HG03378 (cell line): ENCODE results near the gene NAA25.
"Not testable (repeated sequence)": the region's sequence is repeated elsewhere in the genome, so short reads cannot be mapped to it uniquely, and the experiment has no call there.

ENCODE experiments used
- ATAC-seq: cut with Tn5 transposase; IDR thresholded peaks from one replicate; pipeline ENCODE4 v1.9.1; 2021; ENCODE audit warnings: mild to moderate bottlenecking, moderate library complexity; ENCODE audit not compliant: unreplicated experiment

Gene NAA25

DNA sequence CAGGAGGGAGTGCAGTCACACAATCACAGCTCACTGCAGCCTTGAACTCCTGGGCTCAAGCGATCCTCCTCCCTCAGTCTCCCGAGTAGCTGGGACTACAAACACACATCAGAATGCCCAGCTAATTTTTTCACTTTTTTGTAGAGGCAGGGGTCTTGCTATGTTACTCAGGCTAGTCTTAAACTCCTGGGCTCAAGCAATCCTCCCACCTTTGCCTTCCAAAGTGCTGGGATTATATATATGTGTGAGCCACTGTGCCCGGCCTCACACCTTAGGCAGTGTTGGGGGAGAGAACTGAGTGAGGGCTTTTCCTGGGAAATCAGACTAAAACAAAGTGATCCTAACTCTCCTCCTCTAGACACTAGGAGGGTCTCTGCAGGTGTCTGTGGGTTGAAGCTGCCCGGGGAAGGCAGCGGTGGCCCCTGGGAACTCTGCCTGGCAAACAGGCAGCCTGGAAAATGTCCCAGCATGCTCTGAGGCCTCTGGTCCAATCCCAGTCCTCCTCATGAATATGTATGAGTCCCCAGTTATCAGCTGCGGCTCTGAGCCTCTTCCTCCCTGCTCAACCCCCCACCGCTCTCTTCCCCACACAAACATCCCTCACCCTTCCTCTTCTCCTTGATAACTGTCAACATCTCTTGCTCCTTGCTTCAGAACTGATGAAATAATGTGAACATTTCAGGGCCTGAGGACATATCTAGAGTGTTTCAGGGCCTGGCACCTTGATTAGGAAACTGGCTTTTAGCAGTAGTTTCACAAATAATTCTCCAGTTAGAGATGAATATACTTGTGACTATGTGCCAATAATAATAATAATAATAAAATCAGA is 7.9 kb upstream of the NAA25 start:
- no peak for ATAC-seq

DNA sequence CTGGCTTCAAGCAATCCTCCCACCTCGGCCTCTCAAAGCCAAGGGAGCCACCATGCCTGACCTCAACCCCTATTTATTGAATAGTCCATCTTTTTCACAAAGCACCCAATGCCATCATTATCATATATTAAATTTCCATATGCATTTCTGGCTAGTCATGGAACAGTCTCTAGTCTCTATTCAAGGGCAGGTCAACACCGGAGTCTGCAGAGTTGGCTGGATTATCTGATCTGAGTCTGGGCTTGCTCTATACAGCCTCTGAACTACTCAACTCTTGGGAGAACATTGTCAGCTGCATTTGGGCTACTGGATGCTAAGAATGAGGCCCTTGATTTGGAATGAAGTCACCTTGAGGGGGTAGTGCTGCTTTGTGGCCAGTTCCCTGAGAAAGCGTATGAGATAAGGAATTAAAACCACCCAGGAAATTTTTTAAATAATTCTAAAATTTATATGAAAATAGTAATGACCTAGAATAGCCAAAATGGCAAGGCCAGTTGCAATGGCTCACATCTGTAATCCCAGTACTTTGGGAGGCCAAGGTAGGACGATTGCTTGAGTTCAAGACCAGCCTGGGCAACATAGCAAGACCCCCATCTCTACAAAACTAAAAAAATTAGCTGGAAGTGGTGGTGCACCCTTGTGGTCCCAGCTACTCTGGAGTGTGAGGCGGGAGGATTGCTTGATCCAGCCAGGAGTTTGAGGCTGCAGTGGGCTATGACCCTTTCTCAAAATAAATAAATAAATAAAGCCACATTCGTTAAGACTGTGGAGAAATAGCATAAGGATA is 6.9 kb upstream of the NAA25 start:
- ATAC-seq: no peak

DNA sequence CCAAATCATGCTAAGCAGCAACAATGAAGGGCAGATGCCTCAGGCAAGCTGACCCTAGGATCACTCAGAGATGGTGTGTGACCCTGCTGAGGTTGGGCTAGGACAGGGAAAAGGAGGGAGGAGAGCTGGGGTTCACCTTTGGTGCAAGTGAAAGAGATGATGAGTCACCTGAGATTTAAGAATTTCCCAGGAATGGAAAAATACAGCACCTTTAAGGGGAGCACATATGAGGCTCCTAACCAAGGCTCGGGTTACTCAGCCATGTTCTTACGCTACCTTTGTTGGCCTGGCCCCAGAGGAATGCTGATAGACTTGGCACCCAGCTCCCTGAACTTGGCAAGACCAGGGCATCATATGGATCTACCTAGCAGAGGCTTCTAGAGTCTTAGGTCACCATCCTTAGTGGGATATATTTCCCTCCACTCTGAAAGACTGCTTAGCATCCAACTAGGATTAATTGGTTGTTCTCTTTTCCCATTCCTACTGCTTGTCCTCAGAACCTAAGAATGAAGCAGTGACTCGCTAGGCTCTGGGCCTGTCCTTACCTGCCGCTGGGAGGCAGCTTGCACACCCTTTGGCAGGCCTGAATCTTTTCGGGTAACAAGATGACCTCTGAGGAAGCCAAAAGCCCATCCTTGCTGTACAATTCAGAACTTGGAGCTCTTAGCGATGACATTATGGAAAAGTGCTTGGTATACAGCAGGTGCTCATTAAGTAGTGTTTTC is 4.0 kb upstream of the NAA25 start:
- ATAC-seq: no peak

DNA sequence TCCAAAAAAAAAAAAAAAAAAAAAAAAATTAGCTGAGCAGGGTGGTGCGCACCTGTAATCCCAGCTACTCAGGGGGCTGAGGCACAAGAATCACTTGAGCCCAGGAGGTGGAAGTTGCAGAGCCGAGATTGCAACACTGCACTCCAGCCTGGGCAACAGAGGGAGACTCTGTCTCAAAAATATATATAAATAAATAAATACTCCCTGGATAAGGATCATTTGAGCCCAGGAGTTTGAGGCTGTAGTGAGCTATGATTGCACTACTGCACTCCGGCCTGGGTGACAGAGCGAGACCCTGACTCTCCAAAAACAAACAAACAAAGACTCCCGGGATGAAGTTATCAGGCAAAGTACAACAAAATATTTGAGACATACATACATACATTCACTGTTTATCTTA is 3.3 kb upstream of the NAA25 start:
- no peak for ATAC-seq

DNA sequence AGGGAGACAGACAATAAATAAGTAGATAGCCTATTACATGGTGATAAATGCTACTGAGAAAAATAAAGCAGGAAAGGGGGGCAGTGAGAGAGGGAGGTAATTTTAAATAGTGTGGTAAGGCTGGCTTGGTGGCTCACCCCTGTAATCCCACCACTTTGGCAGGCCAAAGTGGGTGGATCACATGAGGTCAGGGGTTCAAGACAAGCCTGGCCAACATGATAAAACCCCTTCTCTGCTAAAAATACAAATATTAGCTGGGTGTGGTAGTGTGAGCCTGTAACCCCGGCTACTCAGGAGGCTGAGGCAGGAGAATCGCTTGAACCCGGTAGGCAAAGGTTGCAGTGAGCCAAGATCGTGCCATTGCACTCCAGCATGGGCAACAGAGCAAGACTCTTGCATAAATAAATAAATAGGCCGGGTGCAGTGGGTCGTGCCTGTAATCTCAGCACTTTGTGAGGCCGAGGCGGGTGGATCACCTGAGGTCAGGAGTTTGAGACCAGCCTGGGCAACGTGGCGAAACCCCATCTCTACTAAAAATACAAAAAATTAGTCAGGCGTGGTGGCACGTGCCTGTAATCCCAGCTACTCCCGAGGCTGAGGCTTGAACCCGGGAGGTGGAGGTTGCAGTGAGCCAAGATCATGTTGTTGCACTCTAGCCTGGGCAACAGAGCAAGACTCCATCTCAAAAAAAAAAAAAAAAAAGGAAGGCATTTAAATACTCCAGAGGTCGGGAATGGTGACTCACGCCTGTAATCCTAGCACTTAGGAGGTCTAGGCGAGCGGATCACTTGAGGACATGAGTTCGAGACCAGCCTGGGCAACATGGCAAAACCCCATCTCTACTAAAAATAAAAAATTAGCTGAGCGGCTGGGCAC is 2.4 kb upstream of the NAA25 start:
- not testable (repeated sequence) for ATAC-seq

DNA sequence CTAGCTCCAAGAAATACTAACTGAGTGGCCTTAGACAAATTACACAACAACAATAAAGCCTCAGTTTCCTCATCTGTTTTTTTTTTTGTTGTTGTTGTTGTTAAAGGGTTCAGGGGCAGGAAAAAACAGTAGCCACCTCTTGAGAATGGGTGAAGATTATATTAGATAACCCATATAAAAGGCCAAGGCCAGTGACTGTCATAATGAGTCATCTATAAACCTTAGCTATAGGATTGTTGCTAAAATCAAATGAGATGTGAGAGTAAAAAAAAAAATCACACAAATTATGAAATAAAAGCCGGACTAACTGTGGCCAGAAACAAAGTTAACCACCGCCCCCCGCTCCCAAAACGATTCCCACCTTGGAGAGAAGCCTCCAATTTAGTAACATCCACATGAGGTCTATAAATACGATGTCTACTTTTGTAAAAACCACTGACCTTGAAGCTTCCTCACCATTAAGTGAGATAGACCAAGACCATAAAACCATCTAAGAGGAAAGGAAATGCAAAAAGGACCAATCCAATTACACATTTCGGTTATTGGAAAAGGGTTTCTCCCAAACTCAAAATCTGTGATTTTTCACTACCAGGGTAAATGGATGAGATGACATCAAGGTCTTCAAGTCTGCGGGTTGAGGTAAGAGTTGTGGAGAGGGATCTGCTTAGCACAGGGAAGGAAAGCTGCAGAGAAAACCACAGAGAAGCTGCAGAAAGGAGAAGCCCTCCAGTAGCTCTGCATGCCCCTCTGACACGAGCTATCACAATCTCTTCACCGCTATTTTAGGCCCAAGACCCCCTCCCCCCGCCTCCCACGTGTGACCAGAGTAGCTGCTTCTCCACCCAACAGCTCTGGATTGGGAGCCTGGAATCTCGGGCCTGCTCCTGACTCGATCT is 1.0 kb downstream of the NAA25 start:
- no peak for ATAC-seq

DNA sequence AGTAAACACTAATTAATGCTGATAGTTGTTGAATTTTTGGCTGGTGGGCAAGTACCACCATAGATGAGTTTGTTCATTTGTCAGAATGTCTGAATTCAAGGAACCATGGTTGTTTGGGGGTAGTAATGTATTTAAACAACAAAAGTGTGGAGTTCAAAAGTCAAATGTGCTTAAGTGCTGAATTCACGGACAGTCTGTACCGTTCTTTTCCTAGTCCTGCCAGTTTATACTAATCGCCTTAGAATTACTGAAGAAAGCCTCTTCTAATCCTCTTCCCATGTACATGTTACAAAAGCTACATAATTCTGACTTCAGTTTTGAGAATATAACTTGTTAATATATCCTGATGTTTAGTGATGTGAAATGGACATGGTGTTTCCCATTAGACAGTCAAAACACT is 2.7 kb downstream of the NAA25 start:
- no peak for ATAC-seq

DNA sequence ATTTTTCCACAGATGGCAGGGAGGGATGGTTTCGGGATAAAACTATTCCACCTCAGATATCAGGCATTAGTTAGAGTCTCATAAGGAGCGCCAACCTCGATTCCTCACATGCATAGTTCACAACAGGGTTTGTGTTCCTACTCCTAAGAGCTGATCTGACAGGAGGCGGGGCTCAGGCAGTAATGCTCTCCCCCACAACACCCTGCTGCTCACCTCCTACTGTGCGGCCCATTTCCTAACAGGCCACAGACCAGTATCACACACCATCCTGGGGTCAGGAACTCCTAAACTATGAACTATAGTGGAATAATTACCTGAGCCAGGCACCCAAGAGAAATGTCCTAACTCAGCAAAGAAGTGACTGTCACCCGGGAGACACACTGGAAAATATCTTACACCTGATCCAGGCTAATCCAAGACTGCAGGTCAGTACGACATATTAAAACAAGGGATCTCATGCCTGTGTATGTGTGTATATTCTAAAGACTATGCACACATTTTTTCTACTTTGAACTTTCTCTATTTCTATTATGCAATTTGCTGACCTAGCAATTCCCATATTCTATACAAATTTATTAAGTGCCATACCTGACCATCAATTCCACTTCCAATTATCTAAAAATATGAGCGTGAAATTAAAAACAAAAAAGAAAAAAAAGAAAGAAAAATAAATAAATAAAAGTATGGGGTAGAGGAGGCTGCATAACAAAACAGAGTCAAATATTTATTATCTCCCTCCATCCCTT is 4.7 kb downstream of the NAA25 start:
- ATAC-seq: no peak

DNA sequence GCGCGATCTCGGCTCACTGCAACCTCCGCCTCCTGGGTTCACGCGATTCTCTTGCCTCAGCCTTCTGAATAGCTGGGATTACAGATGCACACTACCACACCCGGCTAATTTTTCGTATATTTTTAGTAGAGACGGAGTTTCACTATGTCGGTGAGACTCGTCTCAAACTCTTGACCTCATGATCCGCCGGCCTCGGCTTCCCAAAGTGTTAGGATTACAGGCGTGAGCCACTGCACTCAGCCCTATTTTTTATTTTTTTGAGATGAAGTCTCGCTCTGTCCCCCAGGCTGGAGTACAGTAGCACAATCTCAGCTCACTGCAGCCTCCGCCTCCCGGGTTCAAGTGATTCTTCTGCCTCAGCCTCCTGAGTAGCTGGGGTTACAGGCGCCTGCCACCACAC is 5.8 kb downstream of the NAA25 start:
- ATAC-seq: not testable (repeated sequence)

DNA sequence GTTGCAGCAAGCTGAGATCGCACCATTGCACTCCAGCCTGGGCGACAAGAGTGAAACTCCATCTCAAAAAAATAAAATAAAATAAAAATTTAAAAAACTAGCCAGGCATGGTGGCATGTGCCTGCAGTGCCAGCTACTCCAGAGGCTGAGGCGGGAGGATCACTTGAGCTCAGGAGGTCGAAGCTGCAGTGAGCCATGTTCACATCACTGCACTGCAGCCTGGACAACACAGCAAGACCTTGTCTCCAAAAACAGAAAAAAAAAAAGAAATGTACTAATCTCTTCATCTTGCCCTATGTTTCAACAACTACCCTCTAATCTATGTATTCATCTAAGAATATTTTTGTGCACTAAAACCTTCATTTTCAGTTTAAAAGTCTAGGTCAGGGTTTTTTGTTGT is 6.5 kb downstream of the NAA25 start:
- ATAC-seq: no peak

DNA sequence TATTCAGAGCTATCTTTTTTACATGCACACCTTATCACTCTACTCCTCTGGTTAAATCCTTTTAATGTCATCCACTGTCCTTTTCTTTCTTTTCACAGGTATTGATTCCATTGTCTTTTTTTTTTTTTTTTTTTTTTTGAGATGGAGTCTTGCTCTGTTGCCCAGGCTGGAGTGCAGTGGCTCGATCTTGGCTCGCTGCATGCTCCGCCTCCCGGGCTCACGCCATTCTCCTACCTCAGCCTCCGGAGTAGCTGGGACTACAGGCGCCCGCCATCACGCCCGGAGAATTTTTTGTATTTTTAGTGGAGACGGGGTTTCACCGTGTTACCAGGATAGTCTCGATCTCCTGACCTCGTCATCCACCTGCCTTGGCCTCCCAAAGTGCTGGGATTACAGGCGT is 8.1 kb downstream of the NAA25 start:
- not testable (repeated sequence) for ATAC-seq

DNA sequence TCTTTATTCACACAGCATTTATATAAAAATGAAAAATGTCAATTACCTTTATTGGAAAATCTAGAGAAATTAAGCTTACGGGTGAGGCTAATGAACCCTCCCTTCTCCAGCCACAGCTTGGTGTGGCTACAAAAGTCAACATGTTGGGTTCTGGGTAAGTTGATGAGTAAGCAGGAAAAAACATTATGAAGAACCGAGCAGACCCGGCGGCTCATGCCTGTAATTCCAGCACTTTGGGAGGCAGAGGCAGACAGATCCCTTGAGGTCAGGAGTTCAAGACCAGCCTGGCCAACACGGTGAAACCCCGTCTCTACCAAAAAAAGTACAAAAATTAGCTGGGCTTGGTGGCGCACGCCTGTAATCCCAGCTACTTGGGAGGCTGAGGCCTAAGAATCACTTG is 10.9 kb downstream of the NAA25 start:
- no peak for ATAC-seq

DNA sequence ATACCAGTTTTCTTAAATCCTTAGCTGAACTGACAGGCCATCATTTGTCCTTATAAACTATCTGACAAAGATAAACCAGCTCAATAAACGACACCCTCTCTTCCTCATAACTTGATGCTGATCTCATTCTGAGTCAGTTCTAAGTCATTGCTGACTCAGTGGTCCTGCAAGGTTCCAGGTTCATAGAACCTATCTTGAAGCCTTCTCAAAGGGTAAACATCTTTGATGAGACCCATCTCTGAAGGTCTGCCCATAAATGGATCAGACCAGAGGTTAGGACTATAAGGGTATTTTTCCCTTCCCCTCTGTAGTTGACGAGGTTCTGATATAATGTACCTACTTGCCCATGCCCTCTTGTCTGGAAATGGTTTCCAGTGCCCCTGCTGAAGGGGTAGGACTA is 11.9 kb downstream of the NAA25 start:
- no peak for ATAC-seq

DNA sequence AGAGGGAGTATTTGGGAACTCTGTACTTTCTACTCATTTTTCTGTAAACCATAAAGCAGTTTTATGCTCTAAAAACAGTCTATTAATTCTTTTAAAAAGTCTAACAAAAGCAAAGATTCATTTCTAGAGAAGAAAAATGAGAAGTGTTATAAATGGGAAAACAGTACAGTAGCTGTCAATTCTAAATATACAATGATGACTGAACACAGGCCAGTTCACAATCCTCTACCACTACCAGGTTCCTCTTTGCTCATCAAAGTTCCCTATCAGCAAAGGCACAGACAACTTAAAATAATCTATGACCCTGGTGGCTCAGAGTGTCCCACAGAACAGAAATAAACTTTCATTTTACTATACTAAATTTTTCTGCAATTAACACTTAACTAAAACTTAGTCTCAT is 12.5 kb downstream of the NAA25 start:
- peak; percentile 70 for ATAC-seq

DNA sequence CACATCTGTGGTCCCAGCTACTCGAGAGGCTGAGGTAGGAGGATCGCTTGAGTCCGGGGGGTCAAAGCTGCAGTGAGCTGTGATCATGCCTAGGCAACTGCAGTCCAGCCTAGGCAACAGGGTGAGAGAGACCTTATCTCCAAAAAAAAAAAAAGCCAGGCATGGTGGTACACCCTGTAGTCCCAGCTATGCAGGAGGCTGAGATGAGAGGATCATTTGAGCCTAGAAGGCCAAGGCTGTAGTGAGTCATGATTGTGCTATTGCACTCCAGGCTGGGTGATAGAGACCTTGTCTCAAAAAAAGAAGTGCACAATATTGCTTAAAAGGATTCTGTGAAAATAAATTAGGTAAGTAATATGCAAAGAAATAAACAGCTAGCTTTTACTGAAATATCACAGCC is 17.0 kb downstream of the NAA25 start:
- no peak for ATAC-seq

DNA sequence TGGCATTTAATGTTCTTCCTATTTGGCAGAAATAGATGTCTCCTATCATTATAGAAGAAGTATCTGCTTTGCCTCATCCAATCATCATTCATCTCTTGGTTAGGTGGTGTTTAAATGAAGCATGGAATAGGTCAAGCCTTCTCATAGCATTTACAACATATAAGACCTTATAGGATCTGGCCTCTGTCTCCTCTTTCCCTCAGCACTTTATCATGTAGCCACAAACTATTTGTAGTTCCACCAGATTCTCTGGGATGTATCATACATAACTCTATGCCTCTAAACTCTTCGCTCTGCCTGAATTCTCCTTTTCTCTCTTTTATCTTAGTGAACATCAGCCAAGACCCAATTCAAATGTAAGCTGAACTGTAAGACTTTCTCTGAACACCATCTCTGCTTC is 20.7 kb downstream of the NAA25 start:
- ATAC-seq: no peak

DNA sequence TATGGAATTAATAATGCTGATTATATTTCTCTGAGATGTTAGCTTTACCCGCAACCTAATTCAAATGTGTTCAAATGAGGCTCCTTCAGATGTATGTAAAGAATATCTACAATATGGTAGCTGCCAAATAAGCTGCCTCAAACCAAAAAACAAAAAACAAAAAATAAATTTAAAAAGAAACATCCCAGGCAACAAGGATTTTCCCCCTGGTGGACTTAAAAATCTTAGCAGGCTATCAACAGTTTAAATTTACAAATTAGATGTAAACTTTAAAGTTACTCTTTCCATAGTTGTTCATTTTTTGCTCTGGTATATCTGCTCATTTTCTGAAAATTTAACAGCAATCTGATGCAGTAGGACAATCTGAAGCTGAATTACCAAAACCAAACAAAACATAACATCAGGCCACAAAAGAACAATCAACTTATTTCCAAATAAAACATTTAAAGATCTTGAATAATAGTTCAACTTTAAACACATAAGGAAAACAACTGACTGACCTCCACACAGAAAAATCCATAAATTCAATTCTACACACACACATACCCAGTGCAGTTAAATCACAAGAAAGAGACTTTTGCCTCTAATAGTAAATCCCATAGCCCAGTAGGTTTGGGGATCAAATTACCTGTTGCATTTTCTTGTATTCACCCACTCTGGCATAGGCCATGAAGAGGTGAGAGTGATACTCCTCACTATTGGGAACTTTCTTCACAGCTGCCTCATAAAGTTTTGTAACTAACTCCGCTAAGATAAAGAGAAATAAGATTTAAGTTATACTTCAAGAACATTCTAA is 21.3 kb downstream of the NAA25 start:
- no peak for ATAC-seq

DNA sequence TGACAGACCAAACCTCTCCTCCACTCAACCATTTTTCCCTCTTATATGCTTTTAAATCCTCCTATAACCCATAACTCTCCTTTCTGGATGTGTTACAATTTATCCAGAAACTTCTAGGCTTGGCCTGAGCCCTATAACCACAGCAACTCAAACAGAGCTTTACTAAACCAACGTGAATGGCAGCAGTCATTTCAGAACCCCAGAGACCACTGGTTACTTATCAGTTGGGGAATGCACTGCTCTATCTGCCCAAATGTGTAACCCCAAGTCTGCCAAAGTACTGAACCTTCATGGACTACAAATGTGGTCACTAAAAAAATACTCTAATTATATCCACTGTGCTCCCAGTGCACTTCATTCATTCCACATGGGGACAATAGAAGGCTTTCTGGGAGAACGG is 42.0 kb downstream of the NAA25 start:
- no peak for ATAC-seq
